ENCODE data around the gene SFPQ. TPM values are rescaled to one million over a fixed set of nuclear protein-coding genes. Genes with fewer than 3 reads are reported as not detected.
A peak's percentile ranks its signal among the peaks of the same experiment; 100 is the strongest.

SFPQ gene
- total RNA-seq, 1 experiment from 2014 or later, result 573 TPM

- Histone ChIP-seq H3K9ac (ENCODE audit: extremely low read depth, insufficient read length, low read length) (no peak overlapping the region), H3K56ac (ENCODE audit: insufficient read length, low read depth, low read length) (no peak overlapping the region), H3K4ac (ENCODE audit: low read depth, low read length) (no peak overlapping the region), H3K23ac (ENCODE audit: insufficient read length, low read depth, low read length) (no peak overlapping the region), H3K79me1 (ENCODE audit: insufficient read depth, low read depth, low read length, poor library complexity, severe bottlenecking) (no peaks in the 10 kb centered on the region), H2AFZ (ENCODE audit: low read length) (no peak overlapping the region), H3K9me3 (ENCODE audit: control insufficient read depth, low read depth, low read length) (no peaks in the 10 kb centered on the region), H2BK20ac (ENCODE audit: low read depth, low read length, poor library complexity, severe bottlenecking) (no peak overlapping the region), H3K4me1 (ENCODE audit: insufficient read depth, low read length) (no peaks in the 10 kb centered on the region), H3K27me3 (ENCODE audit: insufficient read depth, low read length) (no peaks in the 10 kb centered on the region), H2BK120ac (ENCODE audit: low read depth, low read length, poor library complexity, severe bottlenecking) (no peak overlapping the region), H4K8ac (replicated peaks; ENCODE audit: insufficient read length, low read depth, low read length) (no peak overlapping the region), H3K18ac (ENCODE audit: insufficient read length, low read depth, low read length) (no peak overlapping the region), H4K20me1 (ENCODE audit: control insufficient read depth, insufficient read depth, insufficient read length) (no peaks in the 10 kb centered on the region), H3K27ac (ENCODE audit: insufficient read length, low read depth, low read length) (no peak overlapping the region), H4K91ac (ENCODE audit: insufficient read length, low read depth, low read length) (no peak overlapping the region), H3K4me2 (ENCODE audit: insufficient read depth, insufficient read length, low read length) (no peak overlapping the region), H3T11ph (ENCODE audit: low read length) (no peak overlapping the region), H2BK12ac (ENCODE audit: insufficient read length, low read depth, low read length) (no peak overlapping the region), H2BK15ac (ENCODE audit: low read depth, low read length) (no peak overlapping the region), H2AK5ac (ENCODE audit: insufficient read length, low read length) (no peak overlapping the region), H3K79me2 (ENCODE audit: insufficient read depth, low read length) (no peaks in the 10 kb centered on the region), H3K14ac (ENCODE audit: insufficient read depth, low read length) (no peak overlapping the region), H3K23me2 (ENCODE audit: insufficient read length, low read depth, low read length, poor library complexity, severe bottlenecking) (no peaks in the 10 kb centered on the region), H2BK5ac (ENCODE audit: insufficient read length, low read length) (no peak overlapping the region), H4K5ac (ENCODE audit: insufficient read length, low read depth, low read length) (no peak overlapping the region)
- no peak for TF ChIP-seq CTCF (conservative IDR thresholded peaks at IDR 0.05)
- Mint-ChIP-seq H3K4me3 (no peak overlapping the region), H3K9me3 (no peaks in the 10 kb centered on the region), H3K27me3 (ENCODE audit: low read depth) (peaks cover 1% of the 10 kb centered on the region; the same call in 1 of the 2 replicates), H3K27ac (peak overlapping the region in 1 of 3 experiments; percentile 88; a peak in 2 of 7 replicates), H3K36me3 (ENCODE audit: insufficient read depth in 1 of 3, low read depth in 3 of 3) (peaks cover 30 to 54% (median 47%) of the 10 kb centered on the region in 3 experiments; a peak in 6 of 7 replicates), H3K4me1 (peaks cover 12 to 15% of the 10 kb centered on the region in 2 experiments)
- no CpG with 5 or more reads among the region's 9 CpGs for WGBS (ENCODE audit: extremely low coverage, insufficient read length, low lambda C conversion rate)
- no peak for DNase-seq
Observed at GRCh38 chr1:35175098-35175576, 17.8 kb downstream of the SFPQ start.

Measured in H9 (cell line).